Measurements from ENCODE around the gene PROSER3. TPM values are rescaled to one million over a fixed set of nuclear protein-coding genes. Genes with fewer than 3 reads are reported as not detected.

PROSER3 gene
- total and polyA plus RNA-seq, 2 of the 13 experiments (the other 11 are each of a cell fraction or from before 2014, with no cell fraction given) = 5.1 to 5.7 TPM

GRCh38 chr19:35715981-35716800, 41.8 kb upstream of the PROSER3 start (continued):
- TF ChIP-seq ZNF318 (CRISPR knock-in tag; IDR thresholded peaks at IDR 0.05) (0 out of 2 replicates have a peak, but pooled peaks have one; percentile 17), ZNF234 (CRISPR knock-in tag; conservative IDR thresholded peaks at IDR 0.05) (0 out of 2 replicates have a peak, but pooled peaks have one; percentile 39), POGK (CRISPR knock-in tag; conservative IDR thresholded peaks at IDR 0.05) (0 out of 2 replicates have a peak, but pooled peaks have one; percentile 2), SAFB2 (CRISPR knock-in tag; IDR thresholded peaks at IDR 0.05; ENCODE audit: borderline replicate concordance, low read depth) (no peak), ZIK1 (CRISPR knock-in tag; IDR thresholded peaks at IDR 0.05; ENCODE audit: borderline replicate concordance, low read depth) (0 out of 2 replicates have a peak, but pooled peaks have one; percentile 69), ZBTB4 (CRISPR knock-in tag; IDR thresholded peaks at IDR 0.05; ENCODE audit: borderline replicate concordance) (peak; percentile 66; the same call in 1 of the 2 replicates), MEF2D (CRISPR knock-in tag; IDR thresholded peaks at IDR 0.05) (peak; percentile 64), MIER3 (CRISPR knock-in tag; IDR thresholded peaks at IDR 0.05; ENCODE audit: borderline replicate concordance) (peak; percentile 39; the same call in 1 of the 2 replicates), AHR (CRISPR knock-in tag; IDR thresholded peaks at IDR 0.05) (peak; percentile 42), SRY (CRISPR knock-in tag; IDR thresholded peaks at IDR 0.05) (peak; percentile 65; the same call in 1 of the 2 replicates), CBX5 (CRISPR knock-in tag; IDR thresholded peaks at IDR 0.05; ENCODE audit: borderline replicate concordance) (no peak), DNMT3B (CRISPR knock-in tag; conservative IDR thresholded peaks at IDR 0.05) (no peak), SP1 (IDR thresholded peaks at IDR 0.05) (no peak), SP1 (CRISPR knock-in tag; IDR thresholded peaks at IDR 0.05) (peak; percentile 49; the same call in 1 of the 2 replicates)

All from HepG2 (cell line).